Aorta (tissue), 5 donors: ENCODE measurements around the gene MYT1. TPM values are rescaled to one million over a fixed set of nuclear protein-coding genes. Genes with fewer than 3 reads are reported as not detected.
A peak's percentile ranks its signal among the peaks of the same experiment; 100 is the strongest.

Source experiments
- ATAC-seq: fragments of 200-7000 bp; cut with Tn5 transposase; one replicate; pipeline ENCODE4 v1.9.1; 2022; ENCODE audit warnings: moderate library complexity; ENCODE audit not compliant: low FRiP score
- DNase-seq, 2 donors: peaks; one replicate each; pipeline ENCODE4 v3.0.0-alpha.2; 2020
- H3K27ac ChIP-seq, 2 donors: one replicate each; pipeline ENCODE4 v1.5.1; 2013; ENCODE audit warnings: low read length in 2 of 2, mild to moderate bottlenecking in 2 of 2, moderate library complexity in 2 of 2, control low read depth in 1 of 2, inconsistent platforms in 1 of 2, low read depth in 1 of 2
- H3K27me3 ChIP-seq, 2 donors: one replicate each; pipeline ENCODE4 v1.6.1; 2013; ENCODE audit warnings: control low read depth in 1 of 2, low read length in 1 of 2, mild to moderate bottlenecking in 1 of 2, moderate library complexity in 1 of 2; ENCODE audit not compliant: insufficient read depth in 2 of 2, control insufficient read depth in 1 of 2
- H3K36me3 ChIP-seq, 2 donors: one replicate each; pipeline ENCODE4 v1.6.1; 2013; ENCODE audit warnings: control low read depth in 1 of 2, low read length in 1 of 2, mild to moderate bottlenecking in 1 of 2; ENCODE audit not compliant: insufficient read depth in 2 of 2, control insufficient read depth in 1 of 2
- H3K4me1 ChIP-seq, 2 donors: one replicate each; pipeline ENCODE4 v1.6.1; 2013; ENCODE audit warnings: low read length in 2 of 2, control low read depth in 1 of 2, mild to moderate bottlenecking in 1 of 2, moderate library complexity in 1 of 2; ENCODE audit not compliant: insufficient read depth in 2 of 2, control insufficient read depth in 1 of 2
- H3K4me3 ChIP-seq, 2 donors: one replicate each; pipeline ENCODE4 v1.5.1; 2013; ENCODE audit warnings: low read length in 2 of 2, control low read depth in 1 of 2, mild to moderate bottlenecking in 1 of 2
- H3K9me3 ChIP-seq: one replicate; pipeline ENCODE4 v1.6.1; 2013; ENCODE audit warnings: mild to moderate bottlenecking, low read length; ENCODE audit not compliant: control insufficient read depth
- WGBS, 2 donors: extraction: QIAGEN DNeasy Blood & Tissue Kit; methylation state at CpG; one replicate each; pipeline ENCODE4 v1.1.7; 2013; 5-methylcytosine and 5-hydroxymethylcytosine counted together
- intact Hi-C, 2 donors: fragments of 100-400 bp; cut with DNase I; formaldehyde crosslinking; loops; one replicate each; pipeline versions ENCODE4 v1.14.2 to v1.15.0; 2022
- polyA plus RNA-seq, 2 donors: library from polyadenylated mRNA; stranded (reverse); fragments of 200-250 nt; gene quantifications; one replicate each; pipeline ENCODE4 v1.2.3, GENCODE V29; 2013
- total RNA-seq, 2 donors: library from RNA; stranded (reverse); fragmentation: NEBNext Ultra II Directional; extraction: Animal tissue kit (Norgen Biotek cat#: 25700); gene quantifications; one replicate each; pipeline ENCODE4 v1.2.1, GENCODE V29; 2021
- donor health status: healthy with polysubstance abuse.
- donor health status: Bipolar disorder and iron deficiency.
- donor health status: DM: no; HTN: no; CAD: no.
- donor health status: DM: no; HTN: no; CAD: no.
- donor health status: DM: yes; HTN: yes; CAD: no.

The MYT1 gene
- total and polyA plus RNA-seq, 4 donors, result not detected

GRCh38 chr20:64238115-64238825 is 74.0 kb downstream of the MYT1 start:
- Histone ChIP-seq H3K4me3 (no peak overlapping the region), H3K27ac (no peak overlapping the region), H3K27me3 (no peaks in the 10 kb centered on the region), H3K36me3 (no peaks in the 10 kb centered on the region), H3K9me3 (no peaks in the 10 kb centered on the region), H3K4me1 (no peaks in the 10 kb centered on the region)
- peak in 1 of 2 donors; percentile 41 for DNase-seq
- 65 to 67% methylated on average over 11 of the region's 11 CpGs for WGBS, 2 donors
- ATAC-seq, result no peak
- intact Hi-C loops, result no loop called here

- no peaks in the 10 kb centered on the region for H3K4me1 ChIP-seq
- ATAC-seq (no peak), DNase-seq (peak in 1 of 2 donors; percentile 62)
- WGBS, 2 donors, result 68% methylated on average over 7 of the region's 7 CpGs
- intact Hi-C loops, result no loop called here
- no peaks in the 10 kb centered on the region for H3K9me3 ChIP-seq
- no peak overlapping the region for H3K4me3 ChIP-seq
- H3K36me3 ChIP-seq, result no peaks in the 10 kb centered on the region
- H3K27ac ChIP-seq, result no peak overlapping the region
- no peaks in the 10 kb centered on the region for H3K27me3 ChIP-seq
These were observed 74.7 kb downstream of the MYT1 start for GRCh38 chr20:64238851-64239387.

- H3K4me1 ChIP-seq, result no peaks in the 10 kb centered on the region
- WGBS, 2 donors, result 90% methylated on average over 16 to 19 of the region's 19 CpGs
- intact Hi-C loops, result no loop called here
These were observed 75.4 kb downstream of the MYT1 start for GRCh38 chr20:64239449-64240242.

GRCh38 chr20:64240243-64241015 is 76.2 kb downstream of the MYT1 start:
- 83 to 86% methylated on average over 26 of the region's 26 CpGs for WGBS, 2 donors
- H3K27me3 ChIP-seq, result no peaks in the 10 kb centered on the region
- H3K4me3 ChIP-seq, result no peak overlapping the region
- intact Hi-C loops, result no loop called here
- no peak overlapping the region for H3K27ac ChIP-seq
- ATAC-seq, result no peak
- no peaks in the 10 kb centered on the region for H3K4me1 ChIP-seq
- no peaks in the 10 kb centered on the region for H3K36me3 ChIP-seq
- DNase-seq, result peak in 1 of 2 donors; percentile 72
- no peaks in the 10 kb centered on the region for H3K9me3 ChIP-seq

More at GRCh38 chr20:64239449-64240242, 75.4 kb downstream of the MYT1 start:
- H3K27me3 ChIP-seq, result no peaks in the 10 kb centered on the region
- no peaks in the 10 kb centered on the region for H3K9me3 ChIP-seq
- ATAC-seq, result peak; percentile 50
- DNase-seq, result peak in 1 of 2 donors; percentile 51
- no peak overlapping the region for H3K27ac ChIP-seq
- no peak overlapping the region for H3K4me3 ChIP-seq
- H3K36me3 ChIP-seq, result no peaks in the 10 kb centered on the region

GRCh38 chr20:64241061-64241460 is 76.8 kb downstream of the MYT1 start:
- H3K9me3 ChIP-seq, result no peaks in the 10 kb centered on the region
- no peaks in the 10 kb centered on the region for H3K4me1 ChIP-seq
- 48 to 56% methylated on average over 8 of the region's 8 CpGs for WGBS, 2 donors
- intact Hi-C loops, result no loop called here
- no peaks in the 10 kb centered on the region for H3K27me3 ChIP-seq
- no peak overlapping the region for H3K4me3 ChIP-seq
- no peaks in the 10 kb centered on the region for H3K36me3 ChIP-seq
- no peak overlapping the region for H3K27ac ChIP-seq
- ATAC-seq (no peak), DNase-seq (peak in 1 of 2 donors; percentile 23)

GRCh38 chr20:64242003-64242796 is 77.9 kb downstream of the MYT1 start:
- H3K36me3 ChIP-seq, result no peaks in the 10 kb centered on the region
- DNase-seq (peak in 1 of 2 donors; percentile 51), ATAC-seq (no peak)
- no peaks in the 10 kb centered on the region for H3K4me1 ChIP-seq
- H3K27me3 ChIP-seq, result no peaks in the 10 kb centered on the region
- no peaks in the 10 kb centered on the region for H3K9me3 ChIP-seq
- 79 to 82% methylated on average over 19 of the region's 19 CpGs for WGBS, 2 donors
- H3K4me3 ChIP-seq, result no peak overlapping the region
- no peak overlapping the region for H3K27ac ChIP-seq
- intact Hi-C loops, result no loop called here

GRCh38 chr20:64242797-64243475 is 78.7 kb downstream of the MYT1 start:
- H3K4me3 ChIP-seq, result no peak overlapping the region
- ATAC-seq (no peak), DNase-seq (peak in 1 of 2 donors; percentile 23)
- no peaks in the 10 kb centered on the region for H3K36me3 ChIP-seq
- 74 to 80% methylated on average over 4 of the region's 4 CpGs for WGBS, 2 donors
- no peaks in the 10 kb centered on the region for H3K4me1 ChIP-seq
- no peaks in the 10 kb centered on the region for H3K9me3 ChIP-seq
- intact Hi-C loops, result no loop called here
- no peaks in the 10 kb centered on the region for H3K27me3 ChIP-seq
- H3K27ac ChIP-seq, result no peak overlapping the region
